Neural progenitor cell (in vitro differentiated cells): Measurements from ENCODE around the gene CHAF1B. TPM values are rescaled to one million over a fixed set of nuclear protein-coding genes. Genes with fewer than 3 reads are reported as not detected.

Source experiments
- DNase-seq: peaks from one replicate; pipeline ENCODE4 v3.0.0-alpha.2; 2016; ENCODE audit warnings: low spot score
- H2AFZ ChIP-seq: fragments of 200-600 bp; sonication (generic); replicated peaks from 2 replicates; pipeline ENCODE4 v1.6.1; 2016; ENCODE audit warnings: antibody characterized with exemption
- H3F3A ChIP-seq: fragments of 200-600 bp; sonication (generic); 2 replicates; pipeline ENCODE4 v1.6.1; 2016; ENCODE audit warnings: antibody characterized with exemption, low read depth
- H3K27ac ChIP-seq: fragments of 200-600 bp; sonication (generic); 2 replicates; pipeline ENCODE4 v1.5.1; 2016; ENCODE audit warnings: mild to moderate bottlenecking
- H3K27me3 ChIP-seq: fragments of 200-600 bp; sonication (generic); 2 replicates; pipeline ENCODE4 v1.6.1; 2016; ENCODE audit warnings: mild to moderate bottlenecking, moderate library complexity
- H3K36me3 ChIP-seq: fragments of 200-600 bp; sonication (generic); 2 replicates; pipeline ENCODE4 v1.5.1; 2016
- H3K4me1 ChIP-seq: fragments of 200-600 bp; sonication (generic); 2 replicates; pipeline ENCODE4 v1.6.1; 2016; ENCODE audit warnings: mixed run types
- H3K4me2 ChIP-seq: fragments of 200-600 bp; sonication (generic); 2 replicates; pipeline ENCODE4 v1.6.1; 2016
- H3K4me3 ChIP-seq: fragments of 200-600 bp; sonication (generic); 2 replicates; pipeline ENCODE4 v1.5.1; 2016
- H3K79me2 ChIP-seq: fragments of 200-600 bp; sonication (generic); 2 replicates; pipeline ENCODE4 v1.6.1; 2016; ENCODE audit warnings: low read depth
- H3K9ac ChIP-seq: fragments of 200-600 bp; sonication (generic); 2 replicates; pipeline ENCODE4 v1.6.1; 2016
- H3K9me3 ChIP-seq: fragments of 200-600 bp; sonication (generic); 2 replicates; pipeline ENCODE4 v1.5.1; 2016; ENCODE audit warnings: low read depth
- H4K20me1 ChIP-seq: fragments of 200-600 bp; sonication (generic); 2 replicates; pipeline ENCODE4 v1.6.1; 2016; ENCODE audit warnings: low read depth
- H3K27ac Mint-ChIP-seq: 3 replicates; pipeline ENCODE4 v1.8.0; 2021; ENCODE audit warnings: mixed read lengths
- H3K27me3 Mint-ChIP-seq: 2 replicates; pipeline ENCODE4 v1.8.0; 2022; ENCODE audit warnings: low read depth, mild to moderate bottlenecking, inconsistent platforms, moderate library complexity, mixed read lengths; ENCODE audit not compliant: insufficient read depth
- H3K36me3 Mint-ChIP-seq: 3 replicates; pipeline ENCODE4 v1.8.0; 2021; ENCODE audit warnings: mixed read lengths
- H3K4me1 Mint-ChIP-seq: 3 replicates; pipeline ENCODE4 v1.8.0; 2021; ENCODE audit warnings: mixed read lengths
- H3K4me3 Mint-ChIP-seq: 3 replicates; pipeline ENCODE4 v1.8.0; 2021; ENCODE audit warnings: mild to moderate bottlenecking, moderate library complexity, mixed read lengths
- H3K9me3 Mint-ChIP-seq: 3 replicates; pipeline ENCODE4 v1.8.0; 2020; ENCODE audit warnings: mixed read lengths
- EZH2 ChIP-seq: fragments of 200-600 bp; sonication (generic); IDR thresholded peaks from 2 replicates; pipeline ENCODE4 v1.6.1; 2017; ENCODE audit warnings: antibody characterized with exemption, mild to moderate bottlenecking, moderate library complexity
- EZH2phosphoT487 ChIP-seq: fragments of 200-600 bp; sonication (generic); IDR thresholded peaks from 2 replicates; pipeline ENCODE4 v1.6.1; 2017; ENCODE audit warnings: antibody characterized with exemption
- total RNA-seq: library from RNA; depleted of rRNA; stranded (reverse); fragments of >200 nt; gene quantifications from 2 replicates; pipeline ENCODE4 v1.2.3, GENCODE V29; 2015; ENCODE audit warnings: low replicate concordance
- TF ChIP-seq, protein P1 (sequence below): fragments of 200-600 bp; sonication (generic); IDR thresholded peaks from 2 replicates; pipeline ENCODE4 v1.5.1; 2017; ENCODE audit warnings: antibody characterized with exemption, mild to moderate bottlenecking

CHAF1B gene
- total RNA-seq, 1 donor from 2014 or later, result 26.1 TPM

DNA sequence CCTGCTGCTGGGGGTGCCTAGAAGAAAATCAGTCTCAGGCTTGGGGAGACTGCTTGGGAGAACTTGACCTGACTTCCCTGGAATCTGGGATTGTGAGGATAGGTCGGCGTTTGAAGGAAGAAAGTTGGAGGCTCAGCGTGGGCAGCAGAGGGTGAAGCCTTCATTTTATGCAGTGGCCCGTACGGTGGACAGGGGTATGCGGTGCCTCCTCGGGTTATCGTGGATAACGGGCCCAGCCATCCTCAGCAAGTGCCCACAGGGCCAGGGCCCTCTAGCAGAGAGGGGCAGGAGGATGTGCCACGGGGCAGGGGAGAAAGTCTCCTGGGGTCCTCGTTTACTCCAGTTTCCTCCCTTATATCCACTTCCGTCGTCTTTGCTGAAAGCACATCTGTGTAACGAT is 34.0 kb downstream of the CHAF1B start:
- TF ChIP-seq EZH2, result no peak
- TF ChIP-seq, protein P1, sequence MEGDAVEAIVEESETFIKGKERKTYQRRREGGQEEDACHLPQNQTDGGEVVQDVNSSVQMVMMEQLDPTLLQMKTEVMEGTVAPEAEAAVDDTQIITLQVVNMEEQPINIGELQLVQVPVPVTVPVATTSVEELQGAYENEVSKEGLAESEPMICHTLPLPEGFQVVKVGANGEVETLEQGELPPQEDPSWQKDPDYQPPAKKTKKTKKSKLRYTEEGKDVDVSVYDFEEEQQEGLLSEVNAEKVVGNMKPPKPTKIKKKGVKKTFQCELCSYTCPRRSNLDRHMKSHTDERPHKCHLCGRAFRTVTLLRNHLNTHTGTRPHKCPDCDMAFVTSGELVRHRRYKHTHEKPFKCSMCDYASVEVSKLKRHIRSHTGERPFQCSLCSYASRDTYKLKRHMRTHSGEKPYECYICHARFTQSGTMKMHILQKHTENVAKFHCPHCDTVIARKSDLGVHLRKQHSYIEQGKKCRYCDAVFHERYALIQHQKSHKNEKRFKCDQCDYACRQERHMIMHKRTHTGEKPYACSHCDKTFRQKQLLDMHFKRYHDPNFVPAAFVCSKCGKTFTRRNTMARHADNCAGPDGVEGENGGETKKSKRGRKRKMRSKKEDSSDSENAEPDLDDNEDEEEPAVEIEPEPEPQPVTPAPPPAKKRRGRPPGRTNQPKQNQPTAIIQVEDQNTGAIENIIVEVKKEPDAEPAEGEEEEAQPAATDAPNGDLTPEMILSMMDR, result no peak
- no peak for DNase-seq
- Histone ChIP-seq H3K27me3 (no peaks in the 10 kb centered on the region), H3K9ac (no peak overlapping the region), H3K36me3 (peaks cover 5% of the 10 kb centered on the region), H3K4me2 (no peak overlapping the region), H3K79me2 (no peaks in the 10 kb centered on the region), H3K4me3 (no peak overlapping the region), H2AFZ (no peak overlapping the region), H3F3A (peaks cover 12% of the 10 kb centered on the region), H3K4me1 (peaks cover 9% of the 10 kb centered on the region), H3K27ac (no peak overlapping the region), H3K9me3 (no peaks in the 10 kb centered on the region), H4K20me1 (peaks cover 2% of the 10 kb centered on the region)
- H3K27me3 Mint-ChIP-seq, result no peaks in the 10 kb centered on the region
- H3K9me3 Mint-ChIP-seq, result no peaks in the 10 kb centered on the region
- no peak overlapping the region for H3K27ac Mint-ChIP-seq
- peaks cover 16% of the 10 kb centered on the region for H3K36me3 Mint-ChIP-seq
- H3K4me1 Mint-ChIP-seq, result peaks cover 5% of the 10 kb centered on the region
- H3K4me3 Mint-ChIP-seq, result no peak overlapping the region

DNA sequence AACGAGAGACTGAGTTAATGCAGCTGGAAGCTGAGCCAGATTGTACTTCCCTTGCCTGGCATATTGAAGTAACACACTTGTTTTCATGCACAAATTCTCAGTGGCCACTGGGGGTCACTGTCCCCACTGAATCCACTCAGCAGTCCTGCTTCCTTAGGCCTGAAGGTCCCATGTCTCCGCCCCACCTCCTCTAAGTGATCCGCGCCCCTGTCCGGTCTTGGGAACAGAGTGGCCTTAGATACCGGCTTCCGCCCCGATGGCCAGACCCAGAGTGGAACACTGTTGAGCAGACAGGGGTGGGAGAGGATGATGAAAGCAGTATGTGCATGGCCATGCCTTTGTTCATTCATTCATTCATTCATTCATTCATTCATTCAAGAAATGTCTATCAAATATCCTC is 34.8 kb downstream of the CHAF1B start:
- Histone ChIP-seq H3K9ac (no peak overlapping the region), H3K4me1 (peaks cover 7% of the 10 kb centered on the region), H3K9me3 (no peaks in the 10 kb centered on the region), H3K4me3 (no peak overlapping the region), H3K27me3 (no peaks in the 10 kb centered on the region), H2AFZ (no peak overlapping the region), H3K4me2 (no peak overlapping the region), H4K20me1 (peaks cover 2% of the 10 kb centered on the region), H3K36me3 (peaks cover 5% of the 10 kb centered on the region), H3F3A (peaks cover 12% of the 10 kb centered on the region), H3K79me2 (no peaks in the 10 kb centered on the region), H3K27ac (no peak overlapping the region)
- H3K4me1 Mint-ChIP-seq, result peaks cover 5% of the 10 kb centered on the region
- peak; percentile 88 for DNase-seq
- H3K36me3 Mint-ChIP-seq, result peaks cover 12% of the 10 kb centered on the region
- no peaks in the 10 kb centered on the region for H3K9me3 Mint-ChIP-seq
- no peaks in the 10 kb centered on the region for H3K27me3 Mint-ChIP-seq
- H3K27ac Mint-ChIP-seq, result no peak overlapping the region
- no peak for TF ChIP-seq EZH2phosphoT487
- TF ChIP-seq EZH2, result no peak
- TF ChIP-seq, protein P1, result peak; percentile 80
- no peak overlapping the region for H3K4me3 Mint-ChIP-seq

DNA sequence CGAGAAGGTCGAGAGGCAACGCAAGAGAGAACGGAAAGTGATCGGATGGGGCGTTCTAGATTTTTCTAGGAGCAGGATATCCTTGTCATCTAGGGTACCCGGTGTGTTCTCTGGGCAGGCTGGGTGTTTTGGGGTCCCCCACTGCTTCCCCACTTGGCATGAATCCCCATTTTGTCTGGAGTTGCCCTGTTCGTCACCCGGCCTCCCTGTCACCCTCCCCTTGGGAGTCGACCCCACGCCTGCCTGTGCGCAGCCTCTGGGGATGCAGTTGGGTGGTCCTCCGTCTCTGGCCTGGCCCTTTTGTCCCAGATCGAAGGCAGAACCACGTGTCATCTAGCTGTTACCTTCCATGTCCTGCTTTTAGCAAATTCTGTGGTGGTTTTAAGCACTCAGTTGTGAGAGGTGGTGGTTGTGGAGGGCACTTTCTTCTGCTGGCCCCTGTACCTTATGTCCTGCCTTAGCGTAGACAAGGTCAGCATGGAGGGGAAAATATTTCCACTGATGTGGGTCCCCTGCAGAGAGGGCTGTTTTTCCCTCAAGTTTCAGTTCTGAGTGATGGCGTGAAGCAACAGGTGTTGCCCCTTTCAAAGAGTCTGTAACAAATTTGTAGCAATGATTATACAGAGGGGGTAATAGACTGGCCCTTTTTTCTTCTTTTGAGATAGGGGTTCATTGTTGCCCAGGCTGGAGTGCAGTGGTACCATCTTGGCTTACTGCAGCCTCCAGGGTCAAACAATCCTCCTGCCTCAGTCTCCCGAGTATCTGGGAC is 35.6 kb downstream of the CHAF1B start:
- H3K27me3 ChIP-seq, result no peaks in the 10 kb centered on the region
- Mint-ChIP-seq H3K4me1 (peaks cover 5% of the 10 kb centered on the region), H3K27ac (no peak overlapping the region), H3K36me3 (peaks cover 10% of the 10 kb centered on the region), H3K27me3 (no peaks in the 10 kb centered on the region), H3K9me3 (no peaks in the 10 kb centered on the region), H3K4me3 (no peak overlapping the region)
- peaks cover 5% of the 10 kb centered on the region for H3K4me1 ChIP-seq
- H3K79me2 ChIP-seq, result no peaks in the 10 kb centered on the region
- no peak for DNase-seq
- H3K4me2 ChIP-seq, result no peak overlapping the region
- no peak for TF ChIP-seq EZH2
- TF ChIP-seq EZH2phosphoT487, result no peak
- TF ChIP-seq, protein P1, result no peak
- H3F3A ChIP-seq, result peaks cover 12% of the 10 kb centered on the region
- no peak overlapping the region for H3K27ac ChIP-seq
- no peak overlapping the region for H2AFZ ChIP-seq
- no peaks in the 10 kb centered on the region for H3K9me3 ChIP-seq
- H3K9ac ChIP-seq, result no peak overlapping the region
- no peaks in the 10 kb centered on the region for H4K20me1 ChIP-seq
- no peak overlapping the region for H3K4me3 ChIP-seq
- peaks cover 5% of the 10 kb centered on the region for H3K36me3 ChIP-seq
